Stimulated activated CD4-positive, alpha-beta T cell treated with anti-CD3 and anti-CD28 coated beads, Interleukin-1b, Interleukin-23, amount 100 ng/mL, for 4 hours (primary cell): ENCODE results near the gene F12.
A peak's percentile ranks its signal among the peaks of the same experiment; 100 is the strongest.

Experiments used
- DNase-seq, 2 donors: peaks; one replicate each; pipeline ENCODE4 v3.0.0-alpha.2; 2020; ENCODE audit warnings: low read depth in 2 of 2

Gene F12

GRCh38 chr5:177409043-177409801, at the start of gene F12:
F12 (minus strand) TSS chr5:177409564; CDS start chr5:177409527, 37 bp downstream.
- no peak for DNase-seq

- no peak for DNase-seq
Measured at GRCh38 chr5:177458912-177459350, 49.6 kb upstream of the F12 start.

- DNase-seq, result no peak
Measured at GRCh38 chr5:177457852-177458681, 48.7 kb upstream of the F12 start.

GRCh38 chr5:177456976-177457851, 47.9 kb upstream of the F12 start:
- no peak for DNase-seq

GRCh38 chr5:177456591-177456964, 47.2 kb upstream of the F12 start:
- no peak for DNase-seq

- DNase-seq, result peak; percentile 98 to 99
Measured at GRCh38 chr5:177455661-177456590, 46.6 kb upstream of the F12 start.

GRCh38 chr5:177455036-177455660, 45.8 kb upstream of the F12 start:
- DNase-seq, result peak; percentile 90 to 94

- DNase-seq, result peak; percentile 94 to 97
Measured at GRCh38 chr5:177454397-177455035, 45.2 kb upstream of the F12 start.

GRCh38 chr5:177453852-177454396, 44.6 kb upstream of the F12 start:
- no peak for DNase-seq

- no peak for DNase-seq
Measured at GRCh38 chr5:177452688-177453638, 43.6 kb upstream of the F12 start.

- DNase-seq, result no peak
Measured at GRCh38 chr5:177450667-177451424, 41.5 kb upstream of the F12 start.

GRCh38 chr5:177449140-177450061, 40.0 kb upstream of the F12 start:
- DNase-seq, result no peak

GRCh38 chr5:177448244-177448950, 39.0 kb upstream of the F12 start:
- DNase-seq, result no peak

GRCh38 chr5:177447611-177448243, 38.4 kb upstream of the F12 start:
- no peak for DNase-seq

- peak; percentile 47 to 52 for DNase-seq
Measured at GRCh38 chr5:177447066-177447610, 37.8 kb upstream of the F12 start.
